Fibroblast of pulmonary artery (primary cell): ENCODE data around the gene PPP1R15A.
"Not testable (repeated sequence)": the region's sequence is repeated elsewhere in the genome, so short reads cannot be mapped to it uniquely, and the experiment has no call there.

Source experiments
- DNase-seq: peaks from one replicate; pipeline ENCODE4 v3.0.0-alpha.2; 2010; ENCODE audit warnings: low read depth
- H3K4me3 ChIP-seq: replicated peaks from 2 replicates; pipeline ENCODE4 v1.5.1; 2011; ENCODE audit warnings: low read depth, mild to moderate bottlenecking, control low read depth, low read length, moderate library complexity
- TF ChIP-seq, protein P1 (sequence below): IDR thresholded peaks from 2 replicates; pipeline ENCODE4 v1.5.1; 2011; ENCODE audit warnings: mild to moderate bottlenecking, control low read depth, low read length, inconsistent platforms; ENCODE audit errors: missing control alignments

The PPP1R15A gene

DNA sequence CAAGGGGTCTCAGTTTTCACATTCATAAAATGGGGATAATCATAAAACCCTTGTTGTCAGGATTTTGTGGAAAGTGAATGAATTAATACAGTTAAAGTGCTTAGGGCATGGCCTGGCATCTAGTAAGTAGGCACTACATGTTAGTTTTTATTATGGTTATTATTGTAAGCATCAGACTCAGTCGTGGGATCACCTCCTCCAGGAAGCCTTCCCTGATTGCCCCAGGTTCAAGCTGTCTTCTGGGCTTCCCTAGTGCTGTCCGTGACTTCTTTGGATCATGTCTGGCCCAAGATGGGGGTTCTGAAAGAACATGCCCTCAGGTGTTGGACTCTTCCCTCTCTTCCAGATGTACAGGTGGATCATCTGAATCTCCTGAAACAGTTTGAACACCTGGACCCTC, 38.6 kb downstream of the PPP1R15A start:
- DNase-seq = no peak
- H3K4me3 ChIP-seq = no peak overlapping the region
- TF ChIP-seq, protein P1, sequence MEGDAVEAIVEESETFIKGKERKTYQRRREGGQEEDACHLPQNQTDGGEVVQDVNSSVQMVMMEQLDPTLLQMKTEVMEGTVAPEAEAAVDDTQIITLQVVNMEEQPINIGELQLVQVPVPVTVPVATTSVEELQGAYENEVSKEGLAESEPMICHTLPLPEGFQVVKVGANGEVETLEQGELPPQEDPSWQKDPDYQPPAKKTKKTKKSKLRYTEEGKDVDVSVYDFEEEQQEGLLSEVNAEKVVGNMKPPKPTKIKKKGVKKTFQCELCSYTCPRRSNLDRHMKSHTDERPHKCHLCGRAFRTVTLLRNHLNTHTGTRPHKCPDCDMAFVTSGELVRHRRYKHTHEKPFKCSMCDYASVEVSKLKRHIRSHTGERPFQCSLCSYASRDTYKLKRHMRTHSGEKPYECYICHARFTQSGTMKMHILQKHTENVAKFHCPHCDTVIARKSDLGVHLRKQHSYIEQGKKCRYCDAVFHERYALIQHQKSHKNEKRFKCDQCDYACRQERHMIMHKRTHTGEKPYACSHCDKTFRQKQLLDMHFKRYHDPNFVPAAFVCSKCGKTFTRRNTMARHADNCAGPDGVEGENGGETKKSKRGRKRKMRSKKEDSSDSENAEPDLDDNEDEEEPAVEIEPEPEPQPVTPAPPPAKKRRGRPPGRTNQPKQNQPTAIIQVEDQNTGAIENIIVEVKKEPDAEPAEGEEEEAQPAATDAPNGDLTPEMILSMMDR = no peak

DNA sequence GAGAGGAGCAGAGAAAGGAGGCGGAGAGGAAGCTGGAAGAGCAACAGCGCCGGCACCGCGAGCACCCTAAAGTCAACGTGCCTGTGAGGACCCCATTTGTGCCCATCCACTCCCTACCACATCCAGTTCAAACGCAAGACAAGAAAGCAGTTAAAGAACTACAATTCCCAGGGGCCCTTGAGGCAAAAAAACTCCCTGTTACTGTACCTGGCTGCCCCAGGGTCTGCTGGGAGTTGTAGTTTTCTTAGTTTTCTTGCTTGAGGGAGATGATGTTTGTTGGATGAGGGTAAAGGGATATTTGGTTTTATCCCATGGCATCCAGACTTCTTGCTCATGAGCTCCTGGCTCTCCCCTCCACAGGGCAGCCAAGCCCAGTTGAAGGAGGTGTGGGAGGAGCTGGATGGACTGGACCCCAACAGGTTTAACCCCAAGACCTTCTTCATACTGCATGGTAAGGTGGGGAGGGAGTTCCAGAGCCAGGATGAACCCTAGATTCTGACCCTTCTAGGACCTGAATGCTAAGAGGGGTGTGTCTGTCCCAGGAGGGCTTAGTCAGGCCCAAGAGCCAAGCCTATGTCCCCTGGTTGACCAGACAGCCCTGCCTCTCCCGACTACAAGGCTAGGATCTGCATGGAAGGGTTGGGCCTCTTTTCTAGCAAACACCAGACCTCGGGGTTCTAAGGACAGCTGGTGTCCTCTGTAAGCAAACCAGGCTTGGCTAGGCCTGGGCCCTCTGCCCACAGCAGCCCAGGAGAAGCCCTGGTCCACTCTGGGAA, 41.1 kb downstream of the PPP1R15A start:
- DNase-seq = no peak
- TF ChIP-seq, protein P1 = no peak
- H3K4me3 ChIP-seq = no peak overlapping the region

DNA sequence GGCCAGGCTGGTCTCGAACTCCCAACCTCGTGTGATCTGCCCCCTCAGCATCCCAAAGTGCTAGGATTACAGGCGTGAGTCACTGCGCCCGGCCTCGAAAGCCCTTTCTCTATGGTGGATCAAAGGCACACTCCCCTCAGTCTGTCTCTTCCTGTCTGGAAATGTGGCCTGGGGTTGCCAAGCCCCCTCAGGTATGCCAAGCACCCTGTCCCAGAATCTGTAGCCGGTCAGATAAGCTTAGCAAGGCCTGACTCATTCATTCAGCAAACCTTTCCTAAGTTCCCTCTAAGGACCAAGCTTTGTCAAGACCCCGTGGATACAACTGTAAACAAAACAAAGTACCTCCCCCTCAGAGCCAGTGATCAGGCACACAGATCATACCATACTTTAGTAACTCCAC, 42.0 kb downstream of the PPP1R15A start:
- DNase-seq = no peak

DNA sequence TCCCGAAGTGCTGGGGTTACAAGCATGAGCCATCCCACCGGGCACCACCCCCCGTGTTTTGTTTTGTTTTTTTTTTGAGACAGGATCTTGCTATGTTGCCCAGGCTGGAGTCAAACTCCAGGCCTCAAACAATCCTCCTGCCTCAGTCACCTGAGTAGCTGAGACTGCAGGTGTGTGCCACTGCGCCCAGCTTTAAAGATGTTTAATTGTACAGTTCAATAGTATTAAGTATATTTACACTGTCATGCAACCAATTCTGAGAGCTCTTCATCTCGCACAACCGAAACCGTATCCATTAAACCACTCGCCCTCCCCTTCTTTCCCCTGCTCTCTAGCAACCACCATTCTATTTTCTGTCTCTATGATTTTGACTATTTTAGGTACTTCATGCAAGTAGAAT, 43.5 kb downstream of the PPP1R15A start:
- no peak overlapping the region for H3K4me3 ChIP-seq
- no peak for DNase-seq
- TF ChIP-seq, protein P1 = no peak

More for the DNA sequence above, 42.0 kb downstream of the PPP1R15A start:
- H3K4me3 ChIP-seq = no peak overlapping the region
- TF ChIP-seq, protein P1 = no peak

DNA sequence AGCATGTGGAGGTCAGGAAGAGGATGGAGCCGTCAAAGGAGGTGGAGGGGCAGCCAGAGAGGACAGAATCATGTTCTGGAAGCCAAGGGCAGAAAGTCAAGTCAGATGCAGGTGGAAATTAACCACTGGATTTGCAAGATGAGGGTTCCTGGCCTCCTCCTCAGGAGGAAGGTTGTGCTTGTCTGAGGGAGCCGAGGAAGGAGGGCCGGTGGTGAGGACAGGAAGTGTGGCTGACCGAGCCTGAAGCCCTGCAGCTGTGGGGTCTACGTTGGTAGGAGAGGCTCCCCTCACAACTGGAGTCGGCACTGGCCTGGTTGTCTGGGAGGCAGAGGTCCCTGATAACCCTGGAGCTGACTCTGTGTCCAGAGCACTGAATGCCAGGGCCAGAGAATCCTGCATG, 45.9 kb downstream of the PPP1R15A start:
- no peak for DNase-seq
- H3K4me3 ChIP-seq = no peak overlapping the region
- TF ChIP-seq, protein P1 = no peak

DNA sequence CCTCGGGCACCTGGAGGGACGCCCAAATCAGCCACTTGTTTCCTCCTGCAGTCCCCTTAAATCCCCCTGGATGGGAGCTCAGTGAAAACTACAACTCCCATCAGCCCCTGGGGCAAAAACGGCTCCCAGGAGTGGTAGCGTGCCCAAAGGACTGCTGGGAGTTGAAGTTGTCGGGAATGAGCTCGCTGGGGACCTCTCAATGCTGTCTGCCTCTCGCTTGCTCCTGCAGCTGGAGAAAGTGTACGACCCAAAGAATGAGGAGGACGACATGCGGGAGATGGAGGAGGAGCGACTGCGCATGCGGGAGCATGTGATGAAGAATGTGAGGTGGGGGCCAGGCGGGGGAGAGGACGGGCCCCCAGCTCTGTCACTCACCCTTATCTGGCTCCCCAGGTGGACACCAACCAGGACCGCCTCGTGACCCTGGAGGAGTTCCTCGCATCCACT, 46.6 kb downstream of the PPP1R15A start:
- DNase-seq = peak; percentile 16
- H3K4me3 ChIP-seq = no peak overlapping the region
- TF ChIP-seq, protein P1 = no peak

DNA sequence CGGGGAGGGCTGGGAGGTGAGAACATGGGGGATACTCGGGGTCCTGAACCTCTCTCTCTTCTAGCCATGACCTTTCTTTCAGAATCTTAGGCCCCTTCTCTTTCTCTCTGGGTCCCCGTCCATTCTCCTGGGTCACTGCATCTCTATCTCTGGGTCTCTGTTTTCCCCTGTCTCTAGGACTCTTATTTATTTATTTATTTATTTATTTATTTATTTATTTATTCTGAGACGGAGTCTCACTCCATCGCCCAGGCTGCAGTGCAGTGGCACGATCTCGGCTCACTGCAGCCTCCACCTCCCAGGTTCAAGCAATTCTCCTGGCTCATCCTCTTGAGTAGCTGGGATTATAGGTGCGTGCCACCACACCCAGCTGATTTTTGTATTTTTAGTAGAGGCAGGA, 47.0 kb downstream of the PPP1R15A start:
- DNase-seq, H3K4me3 ChIP-seq: not testable (repeated sequence)
